Activated CD4-positive, alpha-beta T cell treated with anti-CD3 and anti-CD28 coated beads for 36 hours (primary cell): ENCODE measurements around the gene FUT1. TPM values are rescaled to one million over a fixed set of nuclear protein-coding genes. Genes with fewer than 3 reads are reported as not detected.

Source experiments
- total RNA-seq, 2 experiments: library from RNA; stranded (reverse); gene quantifications; one replicate each; pipeline ENCODE4 v1.2.3, GENCODE V29; 2021

Gene FUT1
- total RNA-seq, 2 experiments from 2014 or later = 0.23 to 0.32 TPM

Other genes with a start within 250 kb of the FUT1 start
- gene LMTK3, start 240.8 kb downstream of the FUT1 start, total RNA-seq = 1 to 10 TPM; 3.9 to 4.5 TPM
- not detected for gene SULT2B1, start 200.5 kb downstream of the FUT1 start, total RNA-seq
- gene SPACA4, start 145.9 kb downstream of the FUT1 start, total RNA-seq = not detected
- 1 to 10 TPM; 1.5 to 4.1 TPM for gene FAM83E, start 137.6 kb downstream of the FUT1 start, total RNA-seq
- gene RPL18, start 133.5 kb downstream of the FUT1 start, total RNA-seq = 1,000 to 10,000 TPM; 2,026 to 2,191 TPM
- 10 to 100 TPM; 27.0 TPM for gene SPHK2, start 133.1 kb downstream of the FUT1 start, total RNA-seq
- 10 to 100 TPM in 1 of 2 experiments, 1 to 10 TPM in 1; 8.3 to 12.4 TPM for gene DBP, start 115.3 kb downstream of the FUT1 start, total RNA-seq
- gene CA11, start 106.5 kb downstream of the FUT1 start, total RNA-seq = 10 to 100 TPM; 11.5 to 18.0 TPM
- under 1 TPM; 0.50 to 0.60 TPM for gene NTN5, start 79.6 kb downstream of the FUT1 start, total RNA-seq
- gene FUT2, start 56.7 kb downstream of the FUT1 start, total RNA-seq = not detected
- under 1 TPM; 0.69 to 0.70 TPM for gene MAMSTR, start 32.9 kb downstream of the FUT1 start, total RNA-seq
- under 1 TPM; 0.67 to 0.73 TPM for gene RASIP1, start 12.0 kb downstream of the FUT1 start, total RNA-seq
- not detected for gene IZUMO1, start 5.7 kb downstream of the FUT1 start, total RNA-seq
- not detected for gene FGF21, start 2.9 kb upstream of the FUT1 start, total RNA-seq
- gene BCAT2, start 58.4 kb upstream of the FUT1 start, total RNA-seq = 10 to 100 TPM; 65.9 to 70.3 TPM
- under 1 TPM; 0.21 to 0.83 TPM for gene HSD17B14, start 83.8 kb upstream of the FUT1 start, total RNA-seq
- gene PLEKHA4, start 116.0 kb upstream of the FUT1 start, total RNA-seq = 10 to 100 TPM in 1 of 2 experiments, 1 to 10 TPM in 1; 7.0 to 10.9 TPM
- 10 to 100 TPM; 51.6 to 62.4 TPM for gene PPP1R15A, start 119.8 kb upstream of the FUT1 start, total RNA-seq
- gene TULP2, start 146.1 kb upstream of the FUT1 start, total RNA-seq = under 1 TPM; 0.37 to 0.87 TPM
- gene NUCB1, start 147.7 kb upstream of the FUT1 start, total RNA-seq = 100 to 1,000 TPM; 115 to 118 TPM
- gene DHDH, start 181.1 kb upstream of the FUT1 start, total RNA-seq = 1 to 10 TPM; 1.4 to 2.4 TPM
- 100 to 1,000 TPM; 128 to 143 TPM for gene BAX, start 202.2 kb upstream of the FUT1 start, total RNA-seq
- gene FTL, start 212.7 kb upstream of the FUT1 start, total RNA-seq = 1,000 to 10,000 TPM in 1 of 2 experiments, 100 to 1,000 TPM in 1; 809 to 1,111 TPM
- 100 to 1,000 TPM in 1 of 2 experiments, 10 to 100 TPM in 1; 80.2 to 102 TPM for gene GYS1, start 240.7 kb upstream of the FUT1 start, total RNA-seq
- 100 to 1,000 TPM; 155 to 178 TPM for gene RUVBL2, start 241.2 kb upstream of the FUT1 start, total RNA-seq